Fibroblast of lung (primary cell): Measurements from ENCODE around the gene NUDT19. TPM values are rescaled to one million over a fixed set of nuclear protein-coding genes. Genes with fewer than 3 reads are reported as not detected.

Experiments
- DNase-seq, 2 donors: peaks; one replicate each; pipeline versions ENCODE4 v3.0.0 to v3.0.0-alpha.2; 2010; ENCODE audit warnings: low read depth in 2 of 2
- H2AFZ ChIP-seq: 2 replicates; pipeline ENCODE4 v1.5.1; 2012; ENCODE audit warnings: low read length, control low read depth, inconsistent platforms
- H3K27ac ChIP-seq: 2 replicates; pipeline ENCODE4 v1.5.1; 2011; ENCODE audit warnings: low read length, control low read depth; ENCODE audit not compliant: insufficient read depth
- H3K27me3 ChIP-seq: 2 replicates; pipeline ENCODE4 v1.5.1; 2011; ENCODE audit warnings: mild to moderate bottlenecking, low read length; ENCODE audit not compliant: control insufficient read depth, insufficient read depth
- H3K36me3 ChIP-seq: 2 replicates; pipeline ENCODE4 v1.5.1; 2011; ENCODE audit warnings: low read length; ENCODE audit not compliant: control insufficient read depth, insufficient read depth
- H3K4me1 ChIP-seq: 2 replicates; pipeline ENCODE4 v1.5.1; 2011; ENCODE audit warnings: low read length; ENCODE audit not compliant: control insufficient read depth, insufficient read depth; ENCODE audit errors: extremely low read depth
- H3K4me2 ChIP-seq: 2 replicates; pipeline ENCODE4 v1.5.1; 2011; ENCODE audit warnings: low read length, control low read depth; ENCODE audit not compliant: insufficient read depth; ENCODE audit errors: extremely low read depth
- H3K4me3 ChIP-seq, 4 experiments: fragments of 200-600 bp in 1 of 4; sonication (generic) in 1 of 4; replicated peaks in 1 of 4; 2 replicates each; pipeline ENCODE4 v1.5.1; 2011 to 2016; ENCODE audit warnings: low read length in 4 of 4, low read depth in 3 of 4, mild to moderate bottlenecking in 3 of 4, control low read depth in 2 of 4, inconsistent platforms in 1 of 4, mixed read lengths in 1 of 4; ENCODE audit not compliant: insufficient read depth in 1 of 4; ENCODE audit errors: control extremely low read depth in 1 of 4
- H3K79me2 ChIP-seq: 2 replicates; pipeline ENCODE4 v1.5.1; 2012; ENCODE audit warnings: mild to moderate bottlenecking, low read length, inconsistent platforms; ENCODE audit not compliant: control insufficient read depth, insufficient read depth
- H3K9ac ChIP-seq: 2 replicates; pipeline ENCODE4 v1.5.1; 2011; ENCODE audit warnings: mild to moderate bottlenecking, low read length, control low read depth; ENCODE audit not compliant: insufficient read depth
- H3K9me3 ChIP-seq: 2 replicates; pipeline ENCODE4 v1.5.1; 2012; ENCODE audit warnings: low read depth, low read length; ENCODE audit not compliant: control insufficient read depth, insufficient read depth
- H4K20me1 ChIP-seq: 2 replicates; pipeline ENCODE4 v1.5.1; 2011; ENCODE audit warnings: low read length; ENCODE audit not compliant: control insufficient read depth, insufficient read depth; ENCODE audit errors: extremely low read depth
- CTCF ChIP-seq, 2 donors: IDR thresholded peaks in 1 of 2; conservative IDR thresholded peaks in 1 of 2; 1 replicate in 1 of 2; 2 replicates in 1 of 2; pipeline ENCODE4 v1.5.1; 2011 to 2012; ENCODE audit warnings: low read length in 2 of 2, control low read depth in 1 of 2, inconsistent platforms in 1 of 2, low read depth in 1 of 2, mild to moderate bottlenecking in 1 of 2
- EZH2 ChIP-seq: IDR thresholded peaks from 2 replicates; pipeline ENCODE4 v1.5.1; 2012; ENCODE audit warnings: low read length, control low read depth, mild to moderate bottlenecking; ENCODE audit errors: missing control alignments
- polyA plus RNA-seq, 2 donors: library from polyadenylated mRNA; depleted of rRNA in 1 of 2; stranded (reverse) in 1 of 2; unstranded in 1 of 2; fragments of >200 nt; gene quantifications; 2 replicates each; pipeline ENCODE4 v1.2.1, GENCODE V29; 2011 to 2012; ENCODE audit warnings: missing spikeins in 1 of 2
- total RNA-seq: library from RNA; depleted of rRNA; stranded (reverse); fragments of >200 nt; gene quantifications from 2 replicates; pipeline ENCODE4 v1.2.1, GENCODE V29; 2014

NUDT19 gene
- total and polyA plus RNA-seq, 2 donors (not counting 1 experiment from before 2014, with no cell fraction given): 7.8 to 8.2 TPM

- DNase-seq: no peak
- Histone ChIP-seq H2AFZ (no peak overlapping the region), H3K9me3 (no peaks in the 10 kb centered on the region), H3K9ac (no peak overlapping the region), H3K36me3 (peaks cover 10% of the 10 kb centered on the region), H3K79me2 (no peaks in the 10 kb centered on the region), H3K4me1 (no peaks in the 10 kb centered on the region), H3K4me3 (no peak overlapping the region), H3K27me3 (no peaks in the 10 kb centered on the region), H3K27ac (no peak overlapping the region), H3K4me2 (no peak overlapping the region), H4K20me1 (no peaks in the 10 kb centered on the region)
- TF ChIP-seq CTCF (conservative IDR thresholded peaks at IDR 0.05 in 1 of 2, IDR thresholded peaks at IDR 0.05 in 1 of 2; ENCODE audit: low read depth in 1 of 2, low read length in 2 of 2) (no peak), EZH2 (no peak)
These were observed 44.3 kb upstream of the NUDT19 start for GRCh38 chr19:32647361-32647760.

- TF ChIP-seq CTCF (conservative IDR thresholded peaks at IDR 0.05 in 1 of 2, IDR thresholded peaks at IDR 0.05 in 1 of 2; ENCODE audit: low read depth in 1 of 2, low read length in 2 of 2) (no peak), EZH2 (no peak)
These were observed 41.9 kb upstream of the NUDT19 start for GRCh38 chr19:32649751-32650150.

GRCh38 chr19:32650671-32651070 lies 41.0 kb upstream of the NUDT19 start:
- no peak for TF ChIP-seq EZH2
- TF ChIP-seq CTCF (conservative IDR thresholded peaks at IDR 0.05 in 1 of 2, IDR thresholded peaks at IDR 0.05 in 1 of 2; ENCODE audit: low read depth in 1 of 2, low read length in 2 of 2): no peak
- Histone ChIP-seq H3K4me1 (no peaks in the 10 kb centered on the region), H3K9me3 (no peaks in the 10 kb centered on the region), H3K4me3 (no peak overlapping the region), H3K79me2 (no peaks in the 10 kb centered on the region), H3K36me3 (peaks cover 6% of the 10 kb centered on the region), H2AFZ (no peak overlapping the region), H3K4me2 (no peak overlapping the region), H3K9ac (no peak overlapping the region), H4K20me1 (no peaks in the 10 kb centered on the region), H3K27me3 (no peaks in the 10 kb centered on the region), H3K27ac (no peak overlapping the region)
- DNase-seq: no peak

More at GRCh38 chr19:32649751-32650150, 41.9 kb upstream of the NUDT19 start:
- Histone ChIP-seq H3K9me3 (no peaks in the 10 kb centered on the region), H3K4me1 (no peaks in the 10 kb centered on the region), H2AFZ (no peak overlapping the region), H3K79me2 (no peaks in the 10 kb centered on the region), H3K4me3 (no peak overlapping the region), H3K9ac (no peak overlapping the region), H4K20me1 (no peaks in the 10 kb centered on the region), H3K4me2 (no peak overlapping the region), H3K36me3 (peaks cover 4% of the 10 kb centered on the region), H3K27me3 (no peaks in the 10 kb centered on the region), H3K27ac (no peak overlapping the region)
- DNase-seq: no peak
